Peyer's patch (tissue), 4 donors: ENCODE measurements around the gene USP40.

ENCODE experiments used
- CTCF ChIP-seq, 6 experiments: fragments of 450-650 bp in 4 of 6; fragments of 200-600 bp in 2 of 6; sonication (generic) in 1 of 6; IDR thresholded peaks; one replicate each; pipeline ENCODE4 v1.5.1; 2017 to 2019; ENCODE audit warnings: antibody characterized with exemption in 6 of 6, mild to moderate bottlenecking in 3 of 6, moderate library complexity in 1 of 6
- POLR2A ChIP-seq, 2 donors: fragments of 450-650 bp; IDR thresholded peaks; one replicate each; pipeline ENCODE4 v1.5.1; 2017; ENCODE audit warnings: antibody characterized with exemption in 2 of 2, mild to moderate bottlenecking in 2 of 2, moderate library complexity in 2 of 2

GRCh38 chr2:233453916-233454315 is 112.7 kb downstream of the USP40 start:
- no peak for TF ChIP-seq POLR2A (IDR thresholded peaks at IDR 0.05)
- no peak for TF ChIP-seq CTCF (IDR thresholded peaks at IDR 0.05)
